Measurements from ENCODE around the gene TARS1. TPM values are rescaled to one million over a fixed set of nuclear protein-coding genes. Genes with fewer than 3 reads are reported as not detected.

TARS1 gene
- 10 to 100 TPM; 62.8 to 77.6 (median 69.8) TPM for total RNA-seq

DNA sequence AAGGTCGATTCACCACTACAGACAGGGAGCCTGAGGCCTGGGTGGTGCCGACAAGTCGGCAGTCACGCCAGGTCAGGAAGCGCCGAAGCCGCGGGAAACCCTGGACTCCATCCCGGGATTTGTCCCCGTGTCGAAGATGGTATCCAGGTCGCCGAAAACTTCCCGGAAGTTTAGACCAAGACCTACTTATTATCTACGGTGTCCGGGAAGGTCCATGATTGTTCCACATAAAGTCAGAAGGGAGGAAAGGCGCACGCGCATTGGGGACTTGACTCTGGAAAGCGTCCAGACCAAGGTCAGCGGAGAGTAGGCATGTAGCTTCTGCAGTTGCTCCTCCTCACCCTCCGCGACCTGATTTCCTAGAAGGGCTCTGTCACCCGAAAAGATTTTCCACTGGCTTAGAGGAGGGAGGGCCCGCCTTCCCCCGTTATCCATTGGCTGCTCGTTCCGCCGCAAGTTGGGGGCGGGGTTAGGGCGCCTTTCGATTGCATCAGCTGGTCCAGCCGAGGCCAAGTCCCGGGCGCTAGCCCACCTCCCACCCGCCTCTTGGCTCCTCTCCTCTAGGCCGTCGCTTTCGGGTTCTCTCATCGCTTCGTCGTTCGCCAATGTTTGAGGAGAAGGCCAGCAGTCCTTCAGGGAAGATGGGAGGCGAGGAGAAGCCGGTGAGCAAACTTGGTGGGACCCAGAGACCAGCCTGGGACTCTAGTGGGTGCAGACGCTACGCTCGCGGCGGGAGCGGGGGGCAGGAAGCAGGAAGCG lies at the start of gene TARS1:
TARS1 (plus strand) TSS at position 484 of the 759 bp plus-strand sequence; CDS start at position 606, 122 bp downstream.
- Histone ChIP-seq H3K4me3 (peak within 1 kb of the TSS; percentile 70 to 97 (median 91)), H3K9me3 (no peaks in the 10 kb centered on the region), H3K27me3 (no peaks in the 10 kb centered on the region), H3K27ac (peak within 1 kb of the TSS; percentile 85 to 98 (median 96)), H3K36me3 (peaks cover 0 to 5% of the 10 kb centered on the region in 2 donors), H3K4me1 (peaks cover 27 to 34% of the 10 kb centered on the region in 2 donors)
- ATAC-seq (peak; percentile 96 to 98), DNase-seq (peak; percentile 99 to 100)
- TF ChIP-seq CTCF (IDR thresholded peaks at IDR 0.05 in 4 of 5, conservative IDR thresholded peaks at IDR 0.05 in 1 of 5), result peak in 1 of 5 experiments; percentile 21
- peak; percentile 83 to 88 for TF ChIP-seq POLR2A (IDR thresholded peaks at IDR 0.05)
- intact Hi-C loops (cut with DNase I; ENCODE audit: low total_unique reads), result loop anchor here (1.0 to 5.0 kb wide), 5 partner anchors 568 to 1487 kb away; partner anchors contain the start of genes AMACR, DNAJC21, GOLPH3 and MTMR12
- in situ Hi-C loops (cut with MboI; ENCODE audit: low sequenced_read_pairs in 4 of 4), result loop anchor here in 3 of 4 donors (10.0 to 25.0 kb wide), 5 partner anchors 497 to 1903 kb away; partner anchors contain the start of genes DNAJC21 (in 2 of the 3), RXFP3 (in 2 of the 3), C5orf22 (in 1 of the 3) and DROSHA (in 1 of the 3)

DNA sequence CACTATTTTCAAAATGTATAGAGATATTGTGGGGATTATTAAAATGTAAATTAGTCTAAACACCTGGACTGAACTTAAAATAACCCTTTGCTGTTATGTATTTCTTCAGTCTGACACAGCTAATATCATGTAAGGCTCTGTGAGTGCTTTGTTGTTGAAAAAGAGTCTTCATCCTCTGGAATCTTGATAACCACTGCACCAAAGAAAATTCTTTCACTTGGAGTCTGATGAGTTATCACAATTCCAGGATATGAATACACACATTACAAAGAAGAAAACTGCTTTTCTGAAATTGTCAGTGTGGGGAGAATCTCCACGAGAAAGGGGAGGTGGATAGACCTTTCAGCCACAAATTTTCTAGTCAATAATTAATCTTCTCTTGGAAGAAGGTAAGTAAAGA lies 42.3 kb upstream of the TARS1 start:
- no peaks in the 10 kb centered on the region for H3K36me3 ChIP-seq
- ATAC-seq, result no peak
- in situ Hi-C loops (cut with MboI; ENCODE audit: low sequenced_read_pairs in 4 of 4), result no loop called here
- H3K9me3 ChIP-seq, result no peaks in the 10 kb centered on the region
- TF ChIP-seq POLR2A (IDR thresholded peaks at IDR 0.05) (no peak), CTCF (IDR thresholded peaks at IDR 0.05 in 4 of 5, conservative IDR thresholded peaks at IDR 0.05 in 1 of 5) (no peak)
- H3K27me3 ChIP-seq, result no peaks in the 10 kb centered on the region
- H3K4me3 ChIP-seq, result no peak overlapping the region
- H3K27ac ChIP-seq, result no peak overlapping the region
- intact Hi-C loops (cut with DNase I; ENCODE audit: low total_unique reads), result no loop called here
- no peaks in the 10 kb centered on the region for H3K4me1 ChIP-seq
- DNase-seq, result no peak

- in situ Hi-C loops (cut with MboI; ENCODE audit: low sequenced_read_pairs in 4 of 4), result no loop called here
- intact Hi-C loops (cut with DNase I; ENCODE audit: low total_unique reads), result no loop called here
- DNase-seq, result no peak
These were observed 40.1 kb upstream of the TARS1 start for GRCh38 chr5:33400675-33401074.

More at GRCh38 chr5:33400675-33401074, 40.1 kb upstream of the TARS1 start:
- no peak overlapping the region for H3K4me3 ChIP-seq
- H3K4me1 ChIP-seq, result no peaks in the 10 kb centered on the region
- no peak for ATAC-seq
- no peaks in the 10 kb centered on the region for H3K9me3 ChIP-seq
- no peaks in the 10 kb centered on the region for H3K36me3 ChIP-seq
- TF ChIP-seq CTCF (IDR thresholded peaks at IDR 0.05 in 4 of 5, conservative IDR thresholded peaks at IDR 0.05 in 1 of 5) (no peak), POLR2A (IDR thresholded peaks at IDR 0.05) (no peak)
- no peaks in the 10 kb centered on the region for H3K27me3 ChIP-seq
- no peak overlapping the region for H3K27ac ChIP-seq

Data from gastrocnemius medialis (tissue), 4 donors.